ENCODE measurements around the gene OR14C36. TPM values are rescaled to one million over a fixed set of nuclear protein-coding genes. Genes with fewer than 3 reads are reported as not detected.

The OR14C36 gene
- total and polyA plus RNA-seq, 2 donors (not counting 3 experiments of a cell fraction or from before 2014, with no cell fraction given), result not detected

DNA sequence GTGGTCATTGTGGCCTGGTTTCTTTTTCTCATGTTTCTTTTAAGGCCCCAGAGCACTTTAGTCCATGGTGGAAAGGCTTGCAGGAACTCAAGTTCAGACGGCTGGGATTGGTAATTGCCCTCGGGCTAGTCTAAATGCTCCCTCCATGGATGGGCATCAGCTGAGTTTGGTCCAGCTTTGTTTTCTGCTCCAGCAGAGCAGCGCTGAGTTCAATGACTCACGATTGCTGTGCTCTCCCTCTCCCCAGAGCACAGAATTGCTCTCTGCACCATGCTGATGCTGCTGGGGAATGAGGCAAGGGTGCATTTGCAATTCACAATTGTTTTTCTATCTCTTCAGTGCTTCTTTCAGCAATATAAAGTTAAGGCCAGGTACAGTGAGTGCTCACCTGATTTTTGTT lies 25.2 kb downstream of the OR14C36 start:
- dilution Hi-C loops (cut with MboI; ENCODE audit: extremely low pct_ligation_motif_present, low sequenced_read_pairs), result no loop called here
- FAIRE-seq, result no peak
- POLR2A ChIA-PET, result no interaction called here

DNA sequence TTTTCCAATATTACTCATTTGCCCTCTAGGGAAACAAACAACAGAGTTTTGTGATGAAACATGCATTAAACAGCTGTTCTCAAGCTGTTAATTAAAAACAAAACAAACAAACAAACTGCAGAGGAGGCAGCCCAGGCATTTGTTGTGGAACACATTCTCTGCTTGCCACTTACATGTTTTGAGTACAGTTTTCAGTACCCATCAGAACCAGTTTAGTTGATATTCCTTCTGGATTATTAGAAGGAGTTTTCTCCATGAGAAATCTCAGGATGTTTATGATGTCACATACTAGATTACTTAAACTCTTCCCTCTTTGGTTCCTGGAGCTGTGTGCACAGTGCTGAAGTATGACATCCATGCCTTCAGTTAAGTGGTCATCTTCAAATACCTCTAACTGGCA lies 26.9 kb downstream of the OR14C36 start, which contains the start of gene OR2T6:
Gene OR2T6, plus strand, starts transcription at position 301 of the 400 bp plus-strand sequence. CDS start 11,863 bp downstream, outside the sequence.
- Histone ChIP-seq H3K4me3 (replicated peaks in 1 of 3; ENCODE audit: insufficient read depth in 1 of 3, low read depth in 1 of 3, low read length in 3 of 3) (no peak within 1 kb of the TSS), H3K4me2 (ENCODE audit: insufficient read depth, low read length) (no peak within 1 kb of the TSS), H3K79me2 (ENCODE audit: control insufficient read depth, insufficient read depth, low read length) (no peaks in the 10 kb centered on the region), H3K9me1 (replicated peaks; ENCODE audit: control insufficient read depth, extremely low read depth, insufficient read depth, low read length) (no peaks in the 10 kb centered on the region), H3K4me1 (ENCODE audit: control insufficient read depth, extremely low read depth, insufficient read depth, low read length) (no peaks in the 10 kb centered on the region), H2AFZ (ENCODE audit: low read depth, low read length) (no peak within 1 kb of the TSS), H3K27ac (ENCODE audit: insufficient read depth, low read depth, low read length) (no peak within 1 kb of the TSS), H3K9ac (replicated peaks; ENCODE audit: extremely low read depth, insufficient read depth, low read length) (no peak within 1 kb of the TSS), H4K20me1 (replicated peaks; ENCODE audit: control insufficient read depth, extremely low read depth, insufficient read depth, low read length) (no peaks in the 10 kb centered on the region), H3K27me3 (ENCODE audit: control insufficient read depth in 2 of 2, insufficient read depth in 2 of 2, low read length in 2 of 2) (no peaks in the 10 kb centered on the region), H3K36me3 (ENCODE audit: control insufficient read depth in 2 of 2, extremely low read depth in 1 of 2, insufficient read depth in 2 of 2, low read length in 2 of 2) (no peaks in the 10 kb centered on the region), H3K9me3 (replicated peaks; ENCODE audit: control insufficient read depth, insufficient read depth, low read length) (no peaks in the 10 kb centered on the region)
- dilution Hi-C loops (cut with MboI; ENCODE audit: extremely low pct_ligation_motif_present, low sequenced_read_pairs) (no loop called here), intact Hi-C loops (cut with micrococcal nuclease) (no loop called here)
- CTCF ChIA-PET, result no interaction called here
- POLR2A ChIA-PET, result no interaction called here
- TF ChIP-seq FOS (IDR thresholded peaks at IDR 0.05; ENCODE audit: borderline replicate concordance, insufficient read depth, low read length), result no peak
- TF ChIP-seq POLR2A (IDR thresholded peaks at IDR 0.05; ENCODE audit: low read depth, low read length), result no peak
- TF ChIP-seq, protein P1, sequence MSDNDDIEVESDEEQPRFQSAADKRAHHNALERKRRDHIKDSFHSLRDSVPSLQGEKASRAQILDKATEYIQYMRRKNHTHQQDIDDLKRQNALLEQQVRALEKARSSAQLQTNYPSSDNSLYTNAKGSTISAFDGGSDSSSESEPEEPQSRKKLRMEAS (IDR thresholded peaks at IDR 0.05; ENCODE audit: insufficient read depth, insufficient read length), result no peak
- no peak for TF ChIP-seq JUN (IDR thresholded peaks at IDR 0.05; ENCODE audit: borderline replicate concordance, insufficient read depth, insufficient read length, low read depth)
- no peak for TF ChIP-seq MYC (IDR thresholded peaks at IDR 0.05; ENCODE audit: low read depth, low read length)
- TF ChIP-seq, protein P2, sequence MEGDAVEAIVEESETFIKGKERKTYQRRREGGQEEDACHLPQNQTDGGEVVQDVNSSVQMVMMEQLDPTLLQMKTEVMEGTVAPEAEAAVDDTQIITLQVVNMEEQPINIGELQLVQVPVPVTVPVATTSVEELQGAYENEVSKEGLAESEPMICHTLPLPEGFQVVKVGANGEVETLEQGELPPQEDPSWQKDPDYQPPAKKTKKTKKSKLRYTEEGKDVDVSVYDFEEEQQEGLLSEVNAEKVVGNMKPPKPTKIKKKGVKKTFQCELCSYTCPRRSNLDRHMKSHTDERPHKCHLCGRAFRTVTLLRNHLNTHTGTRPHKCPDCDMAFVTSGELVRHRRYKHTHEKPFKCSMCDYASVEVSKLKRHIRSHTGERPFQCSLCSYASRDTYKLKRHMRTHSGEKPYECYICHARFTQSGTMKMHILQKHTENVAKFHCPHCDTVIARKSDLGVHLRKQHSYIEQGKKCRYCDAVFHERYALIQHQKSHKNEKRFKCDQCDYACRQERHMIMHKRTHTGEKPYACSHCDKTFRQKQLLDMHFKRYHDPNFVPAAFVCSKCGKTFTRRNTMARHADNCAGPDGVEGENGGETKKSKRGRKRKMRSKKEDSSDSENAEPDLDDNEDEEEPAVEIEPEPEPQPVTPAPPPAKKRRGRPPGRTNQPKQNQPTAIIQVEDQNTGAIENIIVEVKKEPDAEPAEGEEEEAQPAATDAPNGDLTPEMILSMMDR (IDR thresholded peaks at IDR 0.05; ENCODE audit: extremely low read depth in 1 of 2, insufficient read depth in 1 of 2, low read depth in 1 of 2, low read length in 2 of 2), result no peak
- TF ChIP-seq GATA2 (IDR thresholded peaks at IDR 0.05; ENCODE audit: insufficient read depth, insufficient read length, low read depth, low read length), result no peak
- TF ChIP-seq EZH2 (IDR thresholded peaks at IDR 0.05; ENCODE audit: borderline replicate concordance, low read depth, low read length, severe bottlenecking), result no peak
- no peak for TF ChIP-seq POLR2AphosphoS5 (IDR thresholded peaks at IDR 0.05; ENCODE audit: insufficient read depth, low read depth, low read length)
- no peak for DNase-seq (ENCODE audit: low read depth, low spot score)
- BruUV-seq (replicated peaks), result no TSS peak
- no peak for FAIRE-seq

More for the DNA sequence above, 25.2 kb downstream of the OR14C36 start:
- no peaks in the 10 kb centered on the region for H4K20me1 ChIP-seq (replicated peaks; ENCODE audit: control insufficient read depth, extremely low read depth, insufficient read depth, low read length)
- CTCF ChIA-PET, result no interaction called here
- no peaks in the 10 kb centered on the region for H3K9me3 ChIP-seq (replicated peaks; ENCODE audit: control insufficient read depth, insufficient read depth, low read length)
- H3K4me3 ChIP-seq (replicated peaks in 1 of 3; ENCODE audit: insufficient read depth in 1 of 3, low read depth in 1 of 3, low read length in 3 of 3), result no peak overlapping the region
- BruUV-seq (replicated peaks), result no TSS peak
- no peaks in the 10 kb centered on the region for H3K9me1 ChIP-seq (replicated peaks; ENCODE audit: control insufficient read depth, extremely low read depth, insufficient read depth, low read length)
- no peaks in the 10 kb centered on the region for H3K79me2 ChIP-seq (ENCODE audit: control insufficient read depth, insufficient read depth, low read length)
- no peaks in the 10 kb centered on the region for H3K36me3 ChIP-seq (ENCODE audit: control insufficient read depth in 2 of 2, extremely low read depth in 1 of 2, insufficient read depth in 2 of 2, low read length in 2 of 2)
- no peaks in the 10 kb centered on the region for H3K4me1 ChIP-seq (ENCODE audit: control insufficient read depth, extremely low read depth, insufficient read depth, low read length)
- intact Hi-C loops (cut with micrococcal nuclease), result no loop called here
- no peak for TF ChIP-seq POLR2AphosphoS5 (IDR thresholded peaks at IDR 0.05; ENCODE audit: insufficient read depth, low read depth, low read length)
- no peak for DNase-seq (ENCODE audit: low read depth, low spot score)
- H3K9ac ChIP-seq (replicated peaks; ENCODE audit: extremely low read depth, insufficient read depth, low read length), result no peak overlapping the region
- no peaks in the 10 kb centered on the region for H3K27me3 ChIP-seq (ENCODE audit: control insufficient read depth in 2 of 2, insufficient read depth in 2 of 2, low read length in 2 of 2)
- H3K27ac ChIP-seq (ENCODE audit: insufficient read depth, low read depth, low read length), result no peak overlapping the region
- H2AFZ ChIP-seq (ENCODE audit: low read depth, low read length), result no peak overlapping the region
- H3K4me2 ChIP-seq (ENCODE audit: insufficient read depth, low read length), result no peak overlapping the region

Measured in endothelial cell of umbilical vein (primary cell).